Measurements from ENCODE around the gene C5. TPM values are rescaled to one million over a fixed set of nuclear protein-coding genes. Genes with fewer than 3 reads are reported as not detected.

The C5 gene
- total and polyA plus RNA-seq, 9 of the 15 experiments (the other 6 are each of a cell fraction or from before 2014, with no cell fraction given) = 0.08 to 0.91 (median 0.42) TPM

GRCh38 chr9:121074370-121075250 is 24.5 kb upstream of the C5 start, which contains the start of gene CNTRL (continued):
- TF ChIP-seq THRB (CRISPR knock-in tag; conservative IDR thresholded peaks at IDR 0.05) = no peak
- no peak for TF ChIP-seq ZNF717 (CRISPR knock-in tag; IDR thresholded peaks at IDR 0.05)
- peak in 1 of 2 experiments; percentile 21; a peak in 1 of 4 replicates for TF ChIP-seq FOXK2 (conservative IDR thresholded peaks at IDR 0.05 in 1 of 2, IDR thresholded peaks at IDR 0.05 in 1 of 2; ENCODE audit: low read depth in 2 of 2)
- no peak for TF ChIP-seq ZFP91 (CRISPR knock-in tag; IDR thresholded peaks at IDR 0.05)
- peak; percentile 8 to 10; a peak in 2 of 4 replicates for TF ChIP-seq SIN3A (IDR thresholded peaks at IDR 0.05; ENCODE audit: borderline replicate concordance in 2 of 2, control insufficient read depth in 1 of 2, low read depth in 2 of 2, low read length in 2 of 2)
- TF ChIP-seq ARID3B (CRISPR knock-in tag; IDR thresholded peaks at IDR 0.05; ENCODE audit: borderline replicate concordance) = no peak
- TF ChIP-seq ZKSCAN3 (CRISPR knock-in tag; IDR thresholded peaks at IDR 0.05) = no peak
- TF ChIP-seq ZNF398 (CRISPR knock-in tag; IDR thresholded peaks at IDR 0.05) = no peak
- TF ChIP-seq MLX (CRISPR knock-in tag; conservative IDR thresholded peaks at IDR 0.05) = no peak; a peak in 2 of 4 replicates
- no peak for TF ChIP-seq CUX1 (CRISPR knock-in tag; IDR thresholded peaks at IDR 0.05)
- TF ChIP-seq MCM5 (IDR thresholded peaks at IDR 0.05; ENCODE audit: low read depth) = no peak
- no peak for TF ChIP-seq SMAD1 (IDR thresholded peaks at IDR 0.05; ENCODE audit: low read depth, low read length, partially characterized antibody)
